Glomerular visceral epithelial cell (primary cell): ENCODE results near the gene KAT2A.

ENCODE experiments used
- DNase-seq: peaks from one replicate; pipeline ENCODE4 v3.0.0-alpha.2; 2016; ENCODE audit errors: extremely low spot score

The KAT2A gene

GRCh38 chr17:42114118-42114517 lies 7.0 kb downstream of the KAT2A start:
- no peak for DNase-seq

GRCh38 chr17:42113293-42114069 lies 7.7 kb downstream of the KAT2A start:
- DNase-seq: no peak

- DNase-seq: peak; percentile 85
Measured at GRCh38 chr17:42112552-42113176, 8.5 kb downstream of the KAT2A start, which contains the start of gene DHX58. DHX58 (minus strand) TSS chr17:42112714; CDS start chr17:42111892, 822 bp downstream.

- DNase-seq: peak; percentile 47
Measured at GRCh38 chr17:42111871-42112551, 9.2 kb downstream of the KAT2A start.

GRCh38 chr17:42111265-42111636 lies 9.9 kb downstream of the KAT2A start:
- no peak for DNase-seq

GRCh38 chr17:42110301-42111264 lies 10.6 kb downstream of the KAT2A start:
- DNase-seq: no peak

- no peak for DNase-seq
Measured at GRCh38 chr17:42109086-42109485, 12.1 kb downstream of the KAT2A start.

GRCh38 chr17:42107597-42108576 lies 13.3 kb downstream of the KAT2A start:
- no peak for DNase-seq

GRCh38 chr17:42107124-42107523 lies 14.0 kb downstream of the KAT2A start:
- no peak for DNase-seq

GRCh38 chr17:42106009-42106408 lies 15.2 kb downstream of the KAT2A start:
- DNase-seq: no peak

- DNase-seq: no peak
Measured at GRCh38 chr17:42104264-42104663, 16.9 kb downstream of the KAT2A start.

GRCh38 chr17:42103221-42103954 lies 17.8 kb downstream of the KAT2A start:
- DNase-seq: no peak

GRCh38 chr17:42101513-42102292 lies 19.5 kb downstream of the KAT2A start:
- peak; percentile 64 for DNase-seq

- DNase-seq: no peak
Measured at GRCh38 chr17:42098730-42099399, 22.3 kb downstream of the KAT2A start.

GRCh38 chr17:42097691-42098631 lies 23.2 kb downstream of the KAT2A start, which contains the start of gene ZNF385C:
ZNF385C (minus strand) TSS chr17:42098473; CDS start chr17:42063056, 35,417 bp downstream.
- no peak for DNase-seq

- no peak for DNase-seq
Measured at GRCh38 chr17:42096360-42097111, 24.6 kb downstream of the KAT2A start.
